Kidney (tissue), 14 donors: ENCODE results near the gene GAS6. TPM values are rescaled to one million over a fixed set of nuclear protein-coding genes. Genes with fewer than 3 reads are reported as not detected.

Source experiments
- DNase-seq, 5 donors: peaks; one replicate each; pipeline ENCODE4 v3.0.0-alpha.2; 2013 to 2020
- FAIRE-seq: peaks from 2 replicates; lab custom pipeline; 2012; peaks lifted over from hg19 to GRCh38; lab: Jason Lieb, UNC
- H3K27ac ChIP-seq, 2 donors: one replicate each; pipeline ENCODE4 v1.7.0; 2013; ENCODE audit warnings: low read depth in 2 of 2, low read length in 2 of 2, inconsistent platforms in 1 of 2
- H3K27me3 ChIP-seq: one replicate; pipeline ENCODE4 v1.7.1; 2013; ENCODE audit warnings: low read length, inconsistent platforms; ENCODE audit not compliant: control insufficient read depth, insufficient read depth
- H3K36me3 ChIP-seq, 3 donors: one replicate each; pipeline versions ENCODE4 v1.7.0 to v1.7.1; 2013; ENCODE audit warnings: low read length in 3 of 3, control low read depth in 1 of 3, inconsistent platforms in 1 of 3; ENCODE audit not compliant: insufficient read depth in 3 of 3, control insufficient read depth in 2 of 3
- H3K4me1 ChIP-seq, 3 donors: one replicate each; pipeline versions ENCODE4 v1.7.0 to v1.7.1; 2013; ENCODE audit warnings: low read length in 3 of 3, inconsistent platforms in 1 of 3, low read depth in 1 of 3; ENCODE audit not compliant: control insufficient read depth in 2 of 3, insufficient read depth in 2 of 3
- H3K4me3 ChIP-seq, 3 donors: one replicate each; pipeline versions ENCODE4 v1.7.0 to v1.8.1; 2013; ENCODE audit warnings: low read length in 3 of 3, control low read depth in 1 of 3, inconsistent platforms in 1 of 3
- H3K9ac ChIP-seq, 3 donors: one replicate each; pipeline versions ENCODE4 v1.7.0 to v1.7.1; 2013; ENCODE audit warnings: low read length in 3 of 3, control low read depth in 1 of 3, inconsistent platforms in 1 of 3
- H3K9me3 ChIP-seq, 3 donors: one replicate each; pipeline versions ENCODE4 v1.7.0 to v1.7.1; 2013; ENCODE audit warnings: low read length in 3 of 3, control low read depth in 1 of 3, inconsistent platforms in 1 of 3; ENCODE audit not compliant: control insufficient read depth in 2 of 3, insufficient read depth in 1 of 3
- CTCF ChIP-seq: IDR thresholded peaks from 3 replicates; pipeline ENCODE4 v1.5.1; 2012; ENCODE audit warnings: mild to moderate bottlenecking, moderate library complexity, borderline replicate concordance; ENCODE audit not compliant: insufficient read depth; ENCODE audit errors: extremely low read depth
- intact Hi-C: fragments of 100-400 bp; cut with DNase I; formaldehyde crosslinking; loops from one replicate; pipeline ENCODE4 v1.11.1; 2022
- polyA plus RNA-seq: library from polyadenylated mRNA; stranded (reverse); fragments of 350-450 nt; fragmentation: Illumina TruSeq; extraction: RNeasy Lipid Tissue Mini Kit (QIAGEN cat#74804); gene quantifications from one replicate; pipeline ENCODE4 v1.2.3, GENCODE V29; 2014; ENCODE audit warnings: low read depth, low replicate concordance; ENCODE audit not compliant: insufficient read depth
- total RNA-seq: library from RNA; stranded (reverse); fragmentation: NEBNext Ultra II Directional; extraction: Animal tissue kit (Norgen Biotek cat#: 25700); gene quantifications from one replicate; pipeline ENCODE4 v1.2.1, GENCODE V29; 2021
- donor health status: control.
- donor health status: control.
- donor health status: control.
- donor health status: control.
- donor health status: control.
- donor health status: DM: yes; HTN: yes; CAD: no.
- donor health status: Normal renal cell carcinoma (clear cell type).

The GAS6 gene
- total and polyA plus RNA-seq, 2 donors from 2014 or later = 83.5 to 135 TPM

- no peak overlapping the region for H3K9ac ChIP-seq
- DNase-seq (no peak), FAIRE-seq (no peak)
- TF ChIP-seq CTCF = no peak
- no peaks in the 10 kb centered on the region for H3K27me3 ChIP-seq
- intact Hi-C loops = no loop called here
- no peaks in the 10 kb centered on the region for H3K36me3 ChIP-seq
- H3K9me3 ChIP-seq = no peaks in the 10 kb centered on the region
- H3K4me3 ChIP-seq = no peak overlapping the region
- no peak overlapping the region for H3K27ac ChIP-seq
- H3K4me1 ChIP-seq = peaks cover 0 to under 1% (median 0%) of the 10 kb centered on the region in 3 donors
Measured at GRCh38 chr13:113902986-113903775, 39.3 kb upstream of the GAS6 start.

- intact Hi-C loops = no loop called here
- Histone ChIP-seq H3K9me3 (no peaks in the 10 kb centered on the region), H3K9ac (no peak overlapping the region), H3K4me1 (no peaks in the 10 kb centered on the region), H3K36me3 (no peaks in the 10 kb centered on the region), H3K4me3 (no peak overlapping the region), H3K27me3 (no peaks in the 10 kb centered on the region), H3K27ac (no peak overlapping the region)
- no peak for DNase-seq
- no peak for TF ChIP-seq CTCF
- no peak for FAIRE-seq
Measured at GRCh38 chr13:113902481-113902880, 38.6 kb upstream of the GAS6 start.

GRCh38 chr13:113901642-113902041 is 37.8 kb upstream of the GAS6 start:
- DNase-seq (no peak), FAIRE-seq (no peak)
- H3K4me3 ChIP-seq = no peak overlapping the region
- no peaks in the 10 kb centered on the region for H3K36me3 ChIP-seq
- no peak overlapping the region for H3K27ac ChIP-seq
- TF ChIP-seq CTCF = no peak
- H3K9ac ChIP-seq = no peak overlapping the region
- intact Hi-C loops = no loop called here
- H3K27me3 ChIP-seq = no peaks in the 10 kb centered on the region
- no peaks in the 10 kb centered on the region for H3K9me3 ChIP-seq
- H3K4me1 ChIP-seq = peaks cover 0 to 3% (median 0%) of the 10 kb centered on the region in 3 donors
